K562 (cell line): ENCODE measurements around the gene LY6G6D. TPM values are rescaled to one million over a fixed set of nuclear protein-coding genes. Genes with fewer than 3 reads are reported as not detected.

Experiments
- ARID4B ChIP-seq: sonication (generic); formaldehyde crosslinking; IDR thresholded peaks from 2 replicates; pipeline ENCODE4 v1.8.0; 2022; ENCODE audit warnings: mild to moderate bottlenecking, missing genetic modification reagents
- ETV1 ChIP-seq: fragments of 450-650 bp; conservative IDR thresholded peaks from 2 replicates; pipeline ENCODE4 v1.6.1; 2016; ENCODE audit warnings: missing genetic modification characterization, control low read depth, low read depth, missing compliant biosample characterization
- FOS ChIP-seq: IDR thresholded peaks from 3 replicates; pipeline ENCODE4 v1.6.1; 2011; ENCODE audit not compliant: insufficient read length; ENCODE audit errors: extremely low read depth
- FUS ChIP-seq: fragments of 200-400 bp; formaldehyde crosslinking; optimal IDR thresholded peaks from 2 replicates; pipeline ENCODE3; 2017; ENCODE audit warnings: low read depth, low read length
- MNT ChIP-seq, 2 experiments: fragments of 450-650 bp; conservative IDR thresholded peaks; 2 replicates each; pipeline ENCODE4 v1.6.1; 2017; ENCODE audit warnings: mild to moderate bottlenecking in 2 of 2, moderate library complexity in 2 of 2
- NFYB ChIP-seq: IDR thresholded peaks from 2 replicates; pipeline ENCODE4 v1.6.1; 2011; ENCODE audit warnings: mild to moderate bottlenecking, moderate library complexity; ENCODE audit not compliant: insufficient read length; ENCODE audit errors: extremely low read depth
- NR2F6 ChIP-seq: fragments of 450-650 bp; formaldehyde crosslinking; IDR thresholded peaks from 2 replicates; pipeline ENCODE4 v1.4.0; 2020; ENCODE audit warnings: mild to moderate bottlenecking
- POLR2AphosphoS2 ChIP-seq: IDR thresholded peaks from 2 replicates; pipeline ENCODE4 v1.6.1; 2012; ENCODE audit warnings: low read length, improper control_type of control experiment
- RBM15 ChIP-seq: fragments of 200-400 bp; formaldehyde crosslinking; IDR thresholded peaks from 2 replicates; pipeline ENCODE4 v1.6.1; 2018; ENCODE audit warnings: mild to moderate bottlenecking, low read length, moderate library complexity; ENCODE audit not compliant: insufficient read depth
- RBM22 ChIP-seq: fragments of 200-400 bp; formaldehyde crosslinking; IDR thresholded peaks from 2 replicates; pipeline ENCODE4 v1.6.1; 2018; ENCODE audit warnings: low read length, low read depth; ENCODE audit not compliant: poor library complexity, severe bottlenecking
- ZNF263 ChIP-seq: sonication (generic); formaldehyde crosslinking; IDR thresholded peaks from 2 replicates; pipeline ENCODE4 v1.8.0; 2022; ENCODE audit warnings: mild to moderate bottlenecking, missing genetic modification reagents, borderline replicate concordance
- ZNF318 ChIP-seq, 2 experiments: fragments of 450-650 bp; IDR thresholded peaks; 2 replicates each; pipeline ENCODE4 v1.6.1; 2016; ENCODE audit warnings: mild to moderate bottlenecking in 2 of 2, borderline replicate concordance in 1 of 2, low read depth in 1 of 2, moderate library complexity in 1 of 2
- ZNF511 ChIP-seq: sonication (generic); formaldehyde crosslinking; IDR thresholded peaks from 2 replicates; pipeline ENCODE4 v1.8.0; 2022; ENCODE audit warnings: mild to moderate bottlenecking, missing genetic modification reagents
- polyA plus RNA-seq, 8 experiments: library from polyadenylated mRNA; depleted of rRNA in 4 of 8; stranded (reverse) in 5 of 8; unstranded in 3 of 8; fragments of >200 nt; fragmentation: Nextera tagmentation in 2 of 8; fragmentation: Illumina TruSeq in 1 of 8; extraction: Ambion mirVana in 2 of 8; extraction: Trizol in 1 of 8; gene quantifications; 2 replicates each; pipeline versions ENCODE4 v1.2.1 to v1.2.3, GENCODE V29; 2011 to 2014; ENCODE audit warnings: inconsistent platforms in 1 of 8, missing spikeins in 1 of 8
- total RNA-seq, 7 experiments: library from RNA; depleted of rRNA in 6 of 7; stranded (reverse); fragments of >200 nt in 6 of 7; fragmentation: Illumina TruSeq in 2 of 7; extraction: Trizol in 2 of 7; gene quantifications; 2 replicates each; pipeline versions ENCODE4 v1.2.1 to v1.2.3, GENCODE V29; 2011 to 2021; ENCODE audit warnings: low replicate concordance in 1 of 7

The LY6G6D gene
- total and polyA plus RNA-seq, 9 of the 15 experiments (the other 6 are each of a cell fraction or from before 2014, with no cell fraction given): 0.30 to 0.38 TPM; not detected in 7

- TF ChIP-seq ZNF318 (IDR thresholded peaks at IDR 0.05; ENCODE audit: borderline replicate concordance in 1 of 2, low read depth in 1 of 2) (no peak), NR2F6 (CRISPR knock-in tag) (no peak), ARID4B (CRISPR knock-in tag) (peak; percentile 98), FOS (no peak), RBM15 (no peak), FUS (no peak), ETV1 (peak; percentile 39), ZNF263 (CRISPR knock-in tag) (no peak), MNT (conservative IDR thresholded peaks at IDR 0.05) (no peak), ZNF511 (no peak), POLR2AphosphoS2 (no peak), RBM22 (no peak), NFYB (no peak)
These were observed 14.4 kb downstream of the LY6G6D start (continued) for GRCh38 chr6:31729515-31729978.
